Stomach (tissue), 9 donors: ENCODE data around the gene GJA3. TPM values are rescaled to one million over a fixed set of nuclear protein-coding genes. Genes with fewer than 3 reads are reported as not detected.

ENCODE experiments used
- DNase-seq, 2 donors: peaks; one replicate each; pipeline versions ENCODE4 v3.0.0 to v3.0.0-alpha.2; 2013 to 2019
- H3K27ac ChIP-seq, 5 donors: fragments of 200-600 bp in 4 of 5; sonication (generic) in 4 of 5; one replicate each; pipeline ENCODE4 v1.5.1; 2013 to 2019; ENCODE audit warnings: mild to moderate bottlenecking in 1 of 5, moderate library complexity in 1 of 5
- H3K27me3 ChIP-seq, 3 donors: fragments of 200-600 bp; sonication (generic); one replicate each; pipeline ENCODE4 v1.5.1; 2017 to 2019; ENCODE audit warnings: mixed run types in 1 of 3
- H3K36me3 ChIP-seq, 4 donors: fragments of 200-600 bp; sonication (generic); 1 replicate in 3 of 4; 2 replicates in 1 of 4; pipeline ENCODE4 v1.5.1; 2016 to 2019
- H3K4me1 ChIP-seq, 4 donors: fragments of 200-600 bp; sonication (generic); one replicate each; pipeline ENCODE4 v1.5.1; 2016 to 2019
- H3K4me3 ChIP-seq, 4 donors: fragments of 200-600 bp; sonication (generic) in 3 of 4; one replicate each; pipeline ENCODE4 v1.5.1; 2016 to 2019; ENCODE audit warnings: mild to moderate bottlenecking in 1 of 4
- H3K9me3 ChIP-seq, 4 donors: fragments of 200-600 bp; sonication (generic); one replicate each; pipeline ENCODE4 v1.5.1; 2016 to 2019
- EP300 ChIP-seq: sonication (generic); formaldehyde crosslinking; IDR thresholded peaks from one replicate; pipeline ENCODE4 v1.6.1; 2017; ENCODE audit warnings: antibody characterized with exemption
- POLR2A ChIP-seq, 4 donors: fragments of 450-650 bp; IDR thresholded peaks; one replicate each; pipeline ENCODE4 v1.6.1; 2016; ENCODE audit warnings: antibody characterized with exemption in 4 of 4, control low read depth in 2 of 4, mild to moderate bottlenecking in 1 of 4, moderate library complexity in 1 of 4
- POLR2AphosphoS5 ChIP-seq, 3 donors: sonication (generic); formaldehyde crosslinking; IDR thresholded peaks; one replicate each; pipeline ENCODE4 v1.6.1; 2016; ENCODE audit warnings: antibody characterized with exemption in 3 of 3
- WGBS, 5 donors: extraction: QIAGEN DNeasy Blood & Tissue Kit in 3 of 5; methylation state at CpG; one replicate each; pipeline versions ENCODE4 v1.1.5 to v1.1.7; 2013 to 2018; 5-methylcytosine and 5-hydroxymethylcytosine counted together
- intact Hi-C: fragments of 100-400 bp; cut with DNase I; formaldehyde crosslinking; loops from one replicate; pipeline ENCODE4 v1.15.1; 2023; ENCODE audit warnings: low total_unique reads
- polyA plus RNA-seq, 3 donors: library from polyadenylated mRNA; stranded (reverse); fragments of 200-250 nt; gene quantifications; one replicate each; pipeline ENCODE4 v1.2.3, GENCODE V29; 2013
- total RNA-seq, 5 donors: library from RNA; depleted of rRNA; stranded (reverse); fragments of >200 nt; gene quantifications; one replicate each; pipeline versions ENCODE4 v1.1.0 to v1.2.3, GENCODE V29; 2014 to 2016
- TF ChIP-seq, protein P1 (sequence below), 7 experiments: fragments of 450-650 bp in 4 of 7; fragments of 200-600 bp in 3 of 7; sonication (generic) in 3 of 7; IDR thresholded peaks; one replicate each; pipeline ENCODE4 v1.5.1; 2016 to 2019; ENCODE audit warnings: antibody characterized with exemption in 7 of 7, control low read depth in 2 of 7, mild to moderate bottlenecking in 1 of 7
- donor health status: healthy with polysubstance abuse.
- donor health status: Bipolar disorder and iron deficiency.
- donor health status: healthy.

GJA3 gene
- total and polyA plus RNA-seq, 8 donors: 0.13 to 0.14 TPM; not detected in 6

DNA sequence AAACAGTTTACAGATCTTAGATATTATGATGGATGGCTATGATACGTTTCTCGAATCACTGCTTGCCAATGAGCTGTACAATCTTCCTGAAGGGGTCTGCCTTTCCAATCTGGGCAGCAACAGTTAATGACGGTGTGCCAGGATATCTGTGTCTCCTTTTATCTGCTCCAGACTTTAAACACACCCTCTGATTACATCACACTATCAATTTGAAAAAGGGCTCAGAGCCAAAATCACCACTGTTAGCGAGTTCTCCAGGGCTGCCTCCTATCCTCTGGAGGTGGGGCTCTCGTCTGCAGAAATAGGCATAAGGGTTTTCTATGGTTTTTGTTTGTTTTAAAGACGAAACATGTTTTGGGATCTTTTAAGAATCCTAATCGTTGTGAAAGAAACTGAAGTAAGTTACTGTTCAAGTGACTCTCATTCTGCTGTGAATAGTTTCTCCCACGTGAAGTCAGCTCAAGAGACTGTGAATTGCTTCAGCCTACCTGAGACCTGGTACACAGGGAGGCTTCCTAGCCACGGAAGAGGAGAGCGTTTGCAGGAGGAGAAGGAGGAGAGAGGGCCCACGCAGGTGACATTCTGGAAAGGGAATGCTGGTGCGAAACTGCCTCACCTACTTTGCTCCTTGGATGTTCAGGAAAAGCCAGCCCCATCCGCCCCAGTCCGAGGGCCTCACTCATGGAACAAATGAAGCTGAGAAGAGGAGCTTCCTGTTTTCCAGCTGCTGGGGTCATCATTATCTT is 15.2 kb upstream of the GJA3 start:
- Histone ChIP-seq H3K4me3 (no peak overlapping the region), H3K9me3 (no peaks in the 10 kb centered on the region), H3K27ac (peak overlapping the region in 3 of 5 donors; percentile 64 to 85 (median 72)), H3K27me3 (peaks cover 0 to 71% (median 14%) of the 10 kb centered on the region in 3 donors), H3K4me1 (peaks cover 0 to 28% (median 18%) of the 10 kb centered on the region in 4 donors), H3K36me3 (no peaks in the 10 kb centered on the region)
- TF ChIP-seq EP300 (no peak), POLR2A (IDR thresholded peaks at IDR 0.05) (no peak), POLR2AphosphoS5 (IDR thresholded peaks at IDR 0.05) (no peak)
- TF ChIP-seq, protein P1, sequence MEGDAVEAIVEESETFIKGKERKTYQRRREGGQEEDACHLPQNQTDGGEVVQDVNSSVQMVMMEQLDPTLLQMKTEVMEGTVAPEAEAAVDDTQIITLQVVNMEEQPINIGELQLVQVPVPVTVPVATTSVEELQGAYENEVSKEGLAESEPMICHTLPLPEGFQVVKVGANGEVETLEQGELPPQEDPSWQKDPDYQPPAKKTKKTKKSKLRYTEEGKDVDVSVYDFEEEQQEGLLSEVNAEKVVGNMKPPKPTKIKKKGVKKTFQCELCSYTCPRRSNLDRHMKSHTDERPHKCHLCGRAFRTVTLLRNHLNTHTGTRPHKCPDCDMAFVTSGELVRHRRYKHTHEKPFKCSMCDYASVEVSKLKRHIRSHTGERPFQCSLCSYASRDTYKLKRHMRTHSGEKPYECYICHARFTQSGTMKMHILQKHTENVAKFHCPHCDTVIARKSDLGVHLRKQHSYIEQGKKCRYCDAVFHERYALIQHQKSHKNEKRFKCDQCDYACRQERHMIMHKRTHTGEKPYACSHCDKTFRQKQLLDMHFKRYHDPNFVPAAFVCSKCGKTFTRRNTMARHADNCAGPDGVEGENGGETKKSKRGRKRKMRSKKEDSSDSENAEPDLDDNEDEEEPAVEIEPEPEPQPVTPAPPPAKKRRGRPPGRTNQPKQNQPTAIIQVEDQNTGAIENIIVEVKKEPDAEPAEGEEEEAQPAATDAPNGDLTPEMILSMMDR (IDR thresholded peaks at IDR 0.05): no peak
- DNase-seq: peak in 1 of 2 donors; percentile 54
- intact Hi-C loops: no loop called here
- 72 to 80% (median 76%) methylated on average over 14 of the region's 14 CpGs for WGBS, 5 donors

DNA sequence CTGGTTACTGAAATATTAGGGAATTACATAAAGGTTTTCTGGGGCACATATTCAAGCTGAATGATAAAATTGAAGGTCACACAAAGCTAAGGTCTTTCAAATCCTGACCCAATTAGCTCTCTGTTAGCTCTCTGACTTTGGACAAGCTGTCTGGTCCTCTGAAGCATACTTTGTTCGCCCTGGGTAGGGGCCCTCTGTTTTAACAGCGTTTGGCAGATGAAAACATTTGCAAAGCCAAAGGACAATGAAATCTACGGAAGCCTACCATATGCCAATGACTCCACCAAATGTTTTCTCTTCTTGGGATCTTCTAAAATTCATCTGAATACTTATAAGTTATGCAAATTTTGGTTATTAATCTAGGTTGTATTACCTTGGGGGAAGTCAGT is 14.5 kb upstream of the GJA3 start:
- no peaks in the 10 kb centered on the region for H3K9me3 ChIP-seq
- 70 to 87% (median 77%) methylated on average over 3 of the region's 3 CpGs for WGBS, 5 donors
- TF ChIP-seq POLR2A (IDR thresholded peaks at IDR 0.05): no peak
- TF ChIP-seq, protein P1 (IDR thresholded peaks at IDR 0.05): no peak
- TF ChIP-seq EP300: no peak
- no peak for TF ChIP-seq POLR2AphosphoS5 (IDR thresholded peaks at IDR 0.05)
- peak overlapping the region; percentile 37 to 85 (median 64) for H3K27ac ChIP-seq
- H3K4me1 ChIP-seq: peaks cover 0 to 28% (median 18%) of the 10 kb centered on the region in 4 donors
- intact Hi-C loops: no loop called here
- no peak for DNase-seq
- H3K36me3 ChIP-seq: no peaks in the 10 kb centered on the region
- no peak overlapping the region for H3K4me3 ChIP-seq
- peaks cover 0 to 66% (median 14%) of the 10 kb centered on the region in 3 donors for H3K27me3 ChIP-seq

DNA sequence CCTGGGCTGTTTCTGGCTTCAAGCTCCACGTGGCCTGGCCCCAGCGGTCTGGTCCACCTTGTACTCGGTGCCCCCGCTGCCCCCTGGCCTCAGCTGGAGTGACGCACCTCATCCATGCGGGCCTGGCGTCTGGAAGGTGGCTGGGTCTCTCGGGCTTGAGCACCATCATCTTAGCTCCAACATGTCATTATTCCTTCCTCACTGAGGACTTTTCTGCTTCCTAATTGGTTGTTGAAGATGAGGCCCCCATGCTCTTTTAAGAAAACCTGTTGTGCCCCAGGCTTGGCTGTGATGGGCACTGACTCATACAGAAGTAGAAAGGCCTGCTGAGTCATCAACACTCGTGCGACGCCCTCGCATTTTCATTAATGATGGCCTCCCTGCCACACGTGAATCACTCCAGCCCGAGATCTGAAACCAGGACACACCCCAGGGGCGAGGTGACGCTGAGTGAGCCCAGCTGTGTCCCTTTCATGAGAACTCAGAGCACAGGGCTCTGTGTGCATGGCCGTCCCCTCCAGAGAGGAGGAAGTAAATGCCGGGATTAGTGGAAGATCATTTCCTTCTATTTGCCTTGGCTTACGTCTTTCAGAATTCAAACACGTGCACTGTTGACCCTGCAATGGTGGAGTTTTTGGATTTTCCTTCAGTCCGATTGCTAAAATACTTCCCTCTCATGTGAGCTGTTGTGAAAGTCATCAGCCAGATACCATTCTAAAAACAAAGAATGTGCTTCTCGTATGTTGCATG is 14.0 kb upstream of the GJA3 start:
- Histone ChIP-seq H3K4me3 (no peak overlapping the region), H3K4me1 (peaks cover 0 to 28% (median 18%) of the 10 kb centered on the region in 4 donors), H3K27me3 (peaks cover 0 to 63% (median 14%) of the 10 kb centered on the region in 3 donors), H3K27ac (peak overlapping the region in 4 of 5 donors; percentile 37 to 85 (median 68)), H3K36me3 (no peaks in the 10 kb centered on the region), H3K9me3 (no peaks in the 10 kb centered on the region)
- peak; percentile 89 to 95 for DNase-seq
- intact Hi-C loops: no loop called here
- 21 to 38% (median 35%) methylated on average over 18 to 22 of the region's 22 CpGs for WGBS, 5 donors
- TF ChIP-seq POLR2AphosphoS5 (IDR thresholded peaks at IDR 0.05): peak in 2 of 3 donors; percentile 71 to 90
- TF ChIP-seq, protein P1 (IDR thresholded peaks at IDR 0.05): no peak

DNA sequence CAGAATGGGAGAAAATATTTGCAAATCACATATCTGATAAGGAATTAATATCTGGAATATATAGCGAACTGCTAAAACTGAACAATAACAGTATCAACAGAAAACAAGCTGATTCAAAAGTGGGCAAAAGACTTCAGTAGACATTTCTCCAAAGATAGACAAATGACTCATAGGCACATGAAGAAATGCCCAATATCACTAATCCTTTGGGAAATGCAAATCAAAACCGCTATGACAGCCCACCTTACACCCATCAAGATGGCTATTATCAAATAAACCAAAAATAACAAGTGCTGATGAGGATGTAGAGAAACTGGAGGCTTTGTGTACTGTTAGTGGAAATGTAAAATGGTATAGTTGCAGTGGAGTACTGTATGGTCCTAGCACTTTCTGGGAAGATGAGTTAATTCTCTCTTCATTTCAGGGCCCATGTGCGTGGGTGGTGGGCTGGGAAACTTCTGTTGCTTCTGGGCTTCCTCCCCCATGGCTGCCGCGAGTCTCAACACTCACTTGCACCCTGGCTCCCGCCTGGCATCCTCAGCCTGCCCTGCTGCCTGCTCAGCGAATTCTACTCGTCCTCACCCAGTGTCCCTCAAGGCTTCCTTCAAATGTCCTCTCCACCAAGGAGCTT is 12.4 kb upstream of the GJA3 start:
- 83 to 89% (median 87%) methylated on average over 8 of the region's 8 CpGs for WGBS, 5 donors
- Histone ChIP-seq H3K27me3 (peaks cover 0 to 60% (median 14%) of the 10 kb centered on the region in 3 donors), H3K27ac (no peak overlapping the region), H3K4me3 (no peak overlapping the region), H3K4me1 (peaks cover 0 to 28% (median 18%) of the 10 kb centered on the region in 4 donors), H3K36me3 (no peaks in the 10 kb centered on the region), H3K9me3 (no peaks in the 10 kb centered on the region)
- TF ChIP-seq, protein P1 (IDR thresholded peaks at IDR 0.05): no peak
- TF ChIP-seq POLR2AphosphoS5 (IDR thresholded peaks at IDR 0.05) (no peak), EP300 (no peak), POLR2A (IDR thresholded peaks at IDR 0.05) (no peak)
- no peak for DNase-seq
- intact Hi-C loops: no loop called here
